Caco-2 (cell line): Measurements from ENCODE around the gene STOX1. TPM values are rescaled to one million over a fixed set of nuclear protein-coding genes. Genes with fewer than 3 reads are reported as not detected.

Experiments used
- BruUV-seq: library from RNA; stranded (reverse); fragments of 400-500 nt; replicated peaks from 2 replicates; lab custom pipeline; 2021; lab: Mats Ljungman, UMichigan
- CTCF ChIA-PET: fragments of 300-600 bp; sonication (Branson Sonifier 250); formaldehyde crosslinking; loops from one replicate; lab custom pipeline; 2022; ENCODE audit warnings: antibody characterized with exemption; lab: Charles Lee
- POLR2A ChIA-PET: fragments of 300-600 bp; sonication (Branson Sonifier 250); formaldehyde crosslinking; loops from one replicate; lab custom pipeline; 2022; ENCODE audit warnings: antibody characterized with exemption; lab: Charles Lee
- DNase-seq, 2 experiments: peaks; one replicate each; pipeline versions ENCODE4 v3.0.0 to v3.0.0-alpha.2; 2020 to 2022
- H3K27me3 ChIP-seq: replicated peaks from 2 replicates; pipeline ENCODE4 v1.6.0; 2011; ENCODE audit warnings: low read length; ENCODE audit not compliant: control insufficient read depth, insufficient read depth
- H3K36me3 ChIP-seq: 2 replicates; pipeline ENCODE4 v1.5.1; 2011; ENCODE audit warnings: low read length; ENCODE audit not compliant: control insufficient read depth, insufficient read depth
- H3K4me1 ChIP-seq: fragments of 250-450 bp; sonication (Bioruptor Pico); 2 replicates; pipeline ENCODE4 v1.5.1; 2020; ENCODE audit warnings: mild to moderate bottlenecking
- H3K4me3 ChIP-seq: 2 replicates; pipeline ENCODE4 v1.5.1; 2011; ENCODE audit warnings: low read depth, mild to moderate bottlenecking, control low read depth, low read length
- H3K9me3 ChIP-seq: fragments of 250-450 bp; sonication (Bioruptor Pico); 2 replicates; pipeline ENCODE4 v1.5.1; 2020; ENCODE audit warnings: mild to moderate bottlenecking, moderate library complexity
- H3K27ac Mint-ChIP-seq: one replicate; pipeline ENCODE4 v1.8.0; 2022; ENCODE audit warnings: mixed read lengths; ENCODE audit not compliant: unreplicated experiment
- H3K27me3 Mint-ChIP-seq: one replicate; pipeline ENCODE4 v1.8.0; 2022; ENCODE audit warnings: mixed read lengths; ENCODE audit not compliant: insufficient read depth, unreplicated experiment
- H3K36me3 Mint-ChIP-seq: one replicate; pipeline ENCODE4 v1.8.0; 2022; ENCODE audit warnings: mild to moderate bottlenecking, mixed read lengths; ENCODE audit not compliant: insufficient read depth, unreplicated experiment
- H3K4me1 Mint-ChIP-seq: one replicate; pipeline ENCODE4 v1.8.0; 2022; ENCODE audit warnings: low read depth, mixed read lengths; ENCODE audit not compliant: unreplicated experiment
- H3K4me3 Mint-ChIP-seq: one replicate; pipeline ENCODE4 v1.8.0; 2022; ENCODE audit warnings: mild to moderate bottlenecking, moderate library complexity, mixed read lengths; ENCODE audit not compliant: unreplicated experiment
- H3K9me3 Mint-ChIP-seq: one replicate; pipeline ENCODE4 v1.8.0; 2022; ENCODE audit warnings: mixed read lengths; ENCODE audit not compliant: unreplicated experiment
- CTCF ChIP-seq, 2 experiments: fragments of 200-600 bp in 1 of 2; IDR thresholded peaks; 1 replicate in 1 of 2; 2 replicates in 1 of 2; pipeline versions ENCODE4 v1.5.1 to v1.8.0; 2011 to 2022; ENCODE audit warnings: antibody characterized with exemption in 1 of 2, control low read depth in 1 of 2, inconsistent platforms in 1 of 2, low read depth in 1 of 2, low read length in 1 of 2, mild to moderate bottlenecking in 1 of 2, moderate library complexity in 1 of 2; ENCODE audit not compliant: insufficient read depth in 1 of 2, severe bottlenecking in 1 of 2, unreplicated experiment in 1 of 2
- intact Hi-C: fragments of 100-400 bp; cut with micrococcal nuclease; formaldehyde crosslinking; loops from one replicate; pipeline ENCODE4 v1.10.0; 2022; ENCODE audit not compliant: unreplicated experiment
- total RNA-seq: library from RNA; stranded (reverse); gene quantifications from 2 replicates; pipeline ENCODE4 v1.2.3, GENCODE V29; 2022

The STOX1 gene
- total RNA-seq, 1 experiment from 2014 or later = 8.5 TPM

- H3K27me3 Mint-ChIP-seq = no peaks in the 10 kb centered on the region
- ChIA-PET CTCF (no interaction called here), POLR2A (no interaction called here)
- DNase-seq = no peak
- peaks cover 99% of the 10 kb centered on the region for H3K36me3 Mint-ChIP-seq
- no peak overlapping the region for H3K27ac Mint-ChIP-seq
- Histone ChIP-seq H3K36me3 (peaks cover 3% of the 10 kb centered on the region), H3K9me3 (no peaks in the 10 kb centered on the region), H3K4me1 (no peaks in the 10 kb centered on the region), H3K4me3 (no peak overlapping the region), H3K27me3 (no peaks in the 10 kb centered on the region)
- BruUV-seq = no TSS peak
- TF ChIP-seq CTCF (IDR thresholded peaks at IDR 0.05; ENCODE audit: insufficient read depth in 1 of 2, low read depth in 1 of 2, low read length in 1 of 2, severe bottlenecking in 1 of 2, unreplicated experiment in 1 of 2) = no peak
- no peaks in the 10 kb centered on the region for H3K4me1 Mint-ChIP-seq
- intact Hi-C loops = no loop called here
- H3K9me3 Mint-ChIP-seq = no peaks in the 10 kb centered on the region
- no peak overlapping the region for H3K4me3 Mint-ChIP-seq
Observed at GRCh38 chr10:68784476-68784875, 42.9 kb upstream of the STOX1 start.

- intact Hi-C loops = no loop called here
- Histone ChIP-seq H3K27me3 (no peaks in the 10 kb centered on the region), H3K4me3 (no peak overlapping the region), H3K36me3 (peaks cover 4% of the 10 kb centered on the region), H3K4me1 (no peaks in the 10 kb centered on the region), H3K9me3 (no peaks in the 10 kb centered on the region)
- no peak for TF ChIP-seq CTCF (IDR thresholded peaks at IDR 0.05; ENCODE audit: insufficient read depth in 1 of 2, low read depth in 1 of 2, low read length in 1 of 2, severe bottlenecking in 1 of 2, unreplicated experiment in 1 of 2)
- Mint-ChIP-seq H3K4me1 (no peaks in the 10 kb centered on the region), H3K9me3 (no peaks in the 10 kb centered on the region), H3K27ac (no peak overlapping the region), H3K36me3 (peaks cover 100% of the 10 kb centered on the region), H3K4me3 (no peak overlapping the region), H3K27me3 (no peaks in the 10 kb centered on the region)
- ChIA-PET POLR2A (no interaction called here), CTCF (no interaction called here)
- DNase-seq = no peak
- no TSS peak for BruUV-seq
Observed at GRCh38 chr10:68787813-68788212, 39.5 kb upstream of the STOX1 start.

- H3K4me1 Mint-ChIP-seq = no peaks in the 10 kb centered on the region
- peaks cover 100% of the 10 kb centered on the region for H3K36me3 Mint-ChIP-seq
- H3K36me3 ChIP-seq = peaks cover 4% of the 10 kb centered on the region
- no peak for DNase-seq
- BruUV-seq = no TSS peak
- H3K9me3 ChIP-seq = no peaks in the 10 kb centered on the region
- no peaks in the 10 kb centered on the region for H3K9me3 Mint-ChIP-seq
- ChIA-PET POLR2A (no interaction called here), CTCF (interaction anchor here (0.6 kb wide), 1 partner anchor 13 kb away, joined by 4 read pairs; no protein-coding TSS in a partner anchor)
- no peaks in the 10 kb centered on the region for H3K27me3 Mint-ChIP-seq
- no peaks in the 10 kb centered on the region for H3K4me1 ChIP-seq
- intact Hi-C loops = no loop called here
- H3K27ac Mint-ChIP-seq = no peak overlapping the region
- H3K4me3 Mint-ChIP-seq = no peak overlapping the region
- no peaks in the 10 kb centered on the region for H3K27me3 ChIP-seq
- H3K4me3 ChIP-seq = no peak overlapping the region
- no peak for TF ChIP-seq CTCF (IDR thresholded peaks at IDR 0.05; ENCODE audit: insufficient read depth in 1 of 2, low read depth in 1 of 2, low read length in 1 of 2, severe bottlenecking in 1 of 2, unreplicated experiment in 1 of 2)
Observed at GRCh38 chr10:68790476-68790875, 36.9 kb upstream of the STOX1 start.
